CD4-positive, alpha-beta memory T cell (primary cell): ENCODE measurements around the gene PRDX2. TPM values are rescaled to one million over a fixed set of nuclear protein-coding genes. Genes with fewer than 3 reads are reported as not detected.
A peak's percentile ranks its signal among the peaks of the same experiment; 100 is the strongest.
"Not testable (repeated sequence)": the region's sequence is repeated elsewhere in the genome, so short reads cannot be mapped to it uniquely, and the experiment has no call there.

Experiments used
- CTCF ChIA-PET: fragments of 350-600 bp; sonication (Branson Sonifier 250); formaldehyde crosslinking; loops from one replicate; lab custom pipeline; 2021; ENCODE audit warnings: inconsistent platforms; ENCODE audit not compliant: partially characterized antibody; lab: Charles Lee
- POLR2A ChIA-PET: fragments of 350-600 bp; sonication (Branson Sonifier 250); formaldehyde crosslinking; loops from one replicate; lab custom pipeline; 2021; ENCODE audit not compliant: partially characterized antibody; lab: Charles Lee
- DNase-seq, 5 donors: peaks; one replicate each; pipeline versions ENCODE4 v3.0.0 to v3.0.0-alpha.2; 2020 to 2022; ENCODE audit warnings: mixed read lengths in 1 of 5
- H3K27ac ChIP-seq: one replicate; pipeline ENCODE4 v1.7.0; 2013; ENCODE audit warnings: low read depth, low read length
- H3K27me3 ChIP-seq: 2 replicates; pipeline ENCODE4 v1.7.0; 2013; ENCODE audit warnings: mild to moderate bottlenecking, low read length, moderate library complexity; ENCODE audit not compliant: insufficient read depth
- H3K36me3 ChIP-seq: 2 replicates; pipeline ENCODE4 v1.7.0; 2013; ENCODE audit warnings: mild to moderate bottlenecking, low read length, moderate library complexity; ENCODE audit not compliant: insufficient read depth
- H3K4me1 ChIP-seq: 2 replicates; pipeline ENCODE4 v1.7.0; 2013; ENCODE audit warnings: mild to moderate bottlenecking, low read length, moderate library complexity; ENCODE audit not compliant: insufficient read depth
- H3K4me3 ChIP-seq, 2 donors: one replicate each; pipeline ENCODE4 v1.7.0; 2013; ENCODE audit warnings: low read length in 2 of 2, mild to moderate bottlenecking in 1 of 2
- H3K9me3 ChIP-seq, 2 donors: one replicate each; pipeline ENCODE4 v1.7.0; 2013; ENCODE audit warnings: low read length in 2 of 2, control low read depth in 1 of 2; ENCODE audit not compliant: control insufficient read depth in 1 of 2
- H3K27ac Mint-ChIP-seq, 7 donors: one replicate each; pipeline ENCODE4 v1.8.0; 2020 to 2021; ENCODE audit warnings: mixed read lengths in 7 of 7, mild to moderate bottlenecking in 6 of 7, inconsistent platforms in 3 of 7, moderate library complexity in 3 of 7
- H3K27me3 Mint-ChIP-seq, 2 donors: one replicate each; pipeline ENCODE4 v1.8.0; 2020 to 2021; ENCODE audit warnings: mixed read lengths in 2 of 2
- H3K36me3 Mint-ChIP-seq, 2 donors: one replicate each; pipeline ENCODE4 v1.8.0; 2020 to 2021; ENCODE audit warnings: mixed read lengths in 2 of 2, inconsistent platforms in 1 of 2, mild to moderate bottlenecking in 1 of 2
- H3K4me1 Mint-ChIP-seq, 4 donors: one replicate each; pipeline ENCODE4 v1.8.0; 2020 to 2021; ENCODE audit warnings: mixed read lengths in 4 of 4, mild to moderate bottlenecking in 1 of 4
- H3K4me3 Mint-ChIP-seq, 8 donors: one replicate each; pipeline ENCODE4 v1.8.0; 2020 to 2021; ENCODE audit warnings: mixed read lengths in 8 of 8, mild to moderate bottlenecking in 7 of 8, moderate library complexity in 6 of 8, inconsistent platforms in 3 of 8
- H3K9me3 Mint-ChIP-seq, 8 donors: one replicate each; pipeline ENCODE4 v1.8.0; 2020 to 2021; ENCODE audit warnings: mixed read lengths in 8 of 8, mild to moderate bottlenecking in 5 of 8, inconsistent platforms in 3 of 8, moderate library complexity in 1 of 8
- intact Hi-C: fragments of 100-400 bp; cut with micrococcal nuclease; formaldehyde crosslinking; loops from one replicate; pipeline ENCODE4 v1.15.1; 2023
- polyA plus RNA-seq, 2 donors: library from polyadenylated mRNA; unstranded; fragments of 300-500 nt; fragmentation: Illumina TruSeq; gene quantifications; one replicate each; pipeline ENCODE4 v1.2.3, GENCODE V29; 2021
- total RNA-seq, 2 experiments: library from RNA; stranded (reverse); gene quantifications; one replicate each; pipeline ENCODE4 v1.2.3, GENCODE V29; 2021

PRDX2 gene
- total and polyA plus RNA-seq, 4 experiments from 2014 or later = 116 to 533 (median 193) TPM

DNA sequence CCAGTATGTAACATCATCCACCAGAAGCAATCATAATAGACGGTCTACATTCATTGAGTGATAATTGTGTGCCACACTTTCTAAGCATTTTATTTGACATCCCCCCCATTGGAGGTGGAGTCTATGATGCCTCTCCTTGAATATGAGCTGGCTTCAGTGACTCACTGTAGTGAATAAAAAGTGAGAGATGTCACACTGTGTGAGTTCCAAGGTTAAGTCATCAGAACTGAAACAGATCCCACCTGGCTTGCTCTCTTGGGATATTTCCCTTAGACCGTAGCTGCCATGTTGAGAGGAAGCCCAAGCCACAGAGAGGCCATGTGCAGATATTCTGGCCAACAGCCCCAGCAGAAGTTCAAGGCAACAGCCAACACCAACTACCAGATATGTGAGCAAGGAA, 20.2 kb upstream of the PRDX2 start:
- Histone ChIP-seq H3K4me1 (peaks cover 8% of the 10 kb centered on the region), H3K9me3 (no peaks in the 10 kb centered on the region), H3K27me3 (peaks cover 12% of the 10 kb centered on the region), H3K36me3 (no peaks in the 10 kb centered on the region), H3K27ac (no peak overlapping the region), H3K4me3 (no peak overlapping the region)
- H3K27ac Mint-ChIP-seq = no peak overlapping the region
- peaks cover 0 to 6% (median 4%) of the 10 kb centered on the region in 8 donors for H3K9me3 Mint-ChIP-seq
- H3K36me3 Mint-ChIP-seq = peaks cover 0 to 5% of the 10 kb centered on the region in 2 donors
- ChIA-PET POLR2A (no interaction called here), CTCF (interaction anchor here (1.5 to 1.8 kb wide), 2 partner anchors 25 to 56 kb away, joined by 4 read pairs; no protein-coding TSS in a partner anchor)
- DNase-seq = no peak
- H3K4me3 Mint-ChIP-seq = no peak overlapping the region
- H3K4me1 Mint-ChIP-seq = peaks cover 3 to 11% (median 5%) of the 10 kb centered on the region in 4 donors
- peaks cover 17 to 18% of the 10 kb centered on the region in 2 donors for H3K27me3 Mint-ChIP-seq
- intact Hi-C loops = no loop called here

DNA sequence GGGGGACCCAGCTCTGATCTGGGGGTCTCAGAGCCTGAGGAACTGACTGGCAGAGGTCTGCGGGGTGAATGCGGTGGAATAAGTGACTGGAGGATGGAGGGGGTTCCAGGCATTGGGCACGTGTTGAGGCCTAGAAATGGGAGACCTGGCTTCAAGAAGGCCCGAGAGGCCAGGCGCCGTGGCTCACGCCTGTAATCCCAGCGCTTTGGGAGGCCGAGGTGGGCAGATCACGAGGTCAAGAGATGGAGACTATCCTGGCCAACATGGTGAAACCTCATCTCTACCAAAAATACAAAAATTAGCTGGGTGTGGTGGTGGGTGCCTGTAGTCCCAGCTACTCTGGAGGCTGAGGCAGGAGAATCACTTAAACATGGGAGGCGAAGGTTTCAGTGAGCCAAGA, 16.2 kb upstream of the PRDX2 start:
- H3K27ac Mint-ChIP-seq = peak overlapping the region in 2 of 7 donors; percentile 56 to 82
- H3K4me1 ChIP-seq, H3K36me3 ChIP-seq, H3K27ac ChIP-seq, intact Hi-C loops, DNase-seq, POLR2A ChIA-PET, H3K27me3 ChIP-seq, H3K4me3 ChIP-seq, H3K9me3 Mint-ChIP-seq, H3K9me3 ChIP-seq, H3K4me1 Mint-ChIP-seq, H3K4me3 Mint-ChIP-seq, H3K27me3 Mint-ChIP-seq: not testable (repeated sequence)
- CTCF ChIA-PET = interaction anchor here (1.3 to 1.8 kb wide), 3 partner anchors 22 to 60 kb away, joined by 3 to 6 read pairs (median 4); no protein-coding TSS in a partner anchor
- H3K36me3 Mint-ChIP-seq = peaks cover 7 to 14% of the 10 kb centered on the region in 2 donors

DNA sequence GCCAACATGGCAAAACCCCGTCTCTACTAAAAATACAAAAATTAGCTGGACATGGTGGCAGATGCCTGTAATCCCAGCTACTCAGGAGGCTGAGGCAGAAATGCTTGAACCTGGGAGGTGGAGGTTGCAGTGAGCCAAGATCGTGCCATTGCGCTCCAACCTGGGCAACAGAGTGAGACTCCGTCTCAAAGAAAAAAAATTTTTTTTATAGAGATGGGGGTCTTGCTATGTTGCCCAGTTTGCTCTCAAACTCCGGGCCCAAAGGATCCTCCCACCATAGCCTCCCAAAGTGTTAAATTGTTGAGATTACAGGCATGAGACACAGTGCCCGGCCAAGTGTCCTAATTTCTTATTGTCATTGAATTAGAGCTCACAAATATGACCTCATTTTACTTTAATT, 15.6 kb upstream of the PRDX2 start:
- H3K27ac ChIP-seq, H3K36me3 ChIP-seq, H3K4me1 Mint-ChIP-seq, intact Hi-C loops, H3K9me3 Mint-ChIP-seq, H3K9me3 ChIP-seq, POLR2A ChIA-PET, H3K27ac Mint-ChIP-seq, H3K27me3 ChIP-seq, H3K4me3 ChIP-seq, H3K4me1 ChIP-seq, H3K27me3 Mint-ChIP-seq, H3K4me3 Mint-ChIP-seq, DNase-seq: not testable (repeated sequence)
- CTCF ChIA-PET = interaction anchor here (1.3 kb wide), 1 partner anchor 31 kb away, joined by 3 read pairs; no protein-coding TSS in a partner anchor
- H3K36me3 Mint-ChIP-seq = peaks cover 7 to 14% of the 10 kb centered on the region in 2 donors

DNA sequence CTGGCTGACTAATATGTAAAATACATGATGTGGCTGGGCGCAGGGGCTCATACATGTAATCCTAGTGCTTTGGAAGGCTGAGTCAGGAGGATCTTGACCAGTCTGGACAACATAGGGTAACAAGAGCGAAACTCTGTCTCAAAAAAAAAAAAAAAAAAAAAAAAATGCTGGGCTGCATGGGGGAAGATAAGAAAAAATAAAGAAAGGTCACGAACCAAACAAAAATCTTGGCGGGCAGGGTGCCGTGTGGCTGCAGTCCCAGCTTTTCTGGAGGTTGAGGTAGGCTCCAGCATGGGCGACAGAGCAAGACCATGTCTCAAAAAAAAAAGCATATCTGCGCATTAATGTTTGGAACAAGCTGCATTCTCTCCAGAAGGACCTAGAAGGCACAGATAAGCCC, 13.5 kb upstream of the PRDX2 start:
- POLR2A ChIA-PET = interaction anchor here (1.3 kb wide), 1 partner anchor 9 kb away, joined by 4 read pairs; the partner anchor contains the start of gene RNASEH2A
- intact Hi-C loops = no loop called here
- no peak for DNase-seq
- no peaks in the 10 kb centered on the region for H3K9me3 ChIP-seq
- H3K4me1 ChIP-seq = no peaks in the 10 kb centered on the region
- H3K27ac Mint-ChIP-seq = no peak overlapping the region
- CTCF ChIA-PET = interaction anchor here (0.8 kb wide), 1 partner anchor 33 kb away, joined by 3 read pairs; no protein-coding TSS in a partner anchor
- no peaks in the 10 kb centered on the region for H3K9me3 Mint-ChIP-seq
- H3K36me3 Mint-ChIP-seq = peaks cover 7 to 9% of the 10 kb centered on the region in 2 donors
- H3K4me1 Mint-ChIP-seq = no peaks in the 10 kb centered on the region
- H3K27ac ChIP-seq = no peak overlapping the region
- H3K36me3 ChIP-seq = no peaks in the 10 kb centered on the region
- no peaks in the 10 kb centered on the region for H3K27me3 Mint-ChIP-seq
- no peak overlapping the region for H3K4me3 Mint-ChIP-seq
- no peak overlapping the region for H3K4me3 ChIP-seq
- no peaks in the 10 kb centered on the region for H3K27me3 ChIP-seq

DNA sequence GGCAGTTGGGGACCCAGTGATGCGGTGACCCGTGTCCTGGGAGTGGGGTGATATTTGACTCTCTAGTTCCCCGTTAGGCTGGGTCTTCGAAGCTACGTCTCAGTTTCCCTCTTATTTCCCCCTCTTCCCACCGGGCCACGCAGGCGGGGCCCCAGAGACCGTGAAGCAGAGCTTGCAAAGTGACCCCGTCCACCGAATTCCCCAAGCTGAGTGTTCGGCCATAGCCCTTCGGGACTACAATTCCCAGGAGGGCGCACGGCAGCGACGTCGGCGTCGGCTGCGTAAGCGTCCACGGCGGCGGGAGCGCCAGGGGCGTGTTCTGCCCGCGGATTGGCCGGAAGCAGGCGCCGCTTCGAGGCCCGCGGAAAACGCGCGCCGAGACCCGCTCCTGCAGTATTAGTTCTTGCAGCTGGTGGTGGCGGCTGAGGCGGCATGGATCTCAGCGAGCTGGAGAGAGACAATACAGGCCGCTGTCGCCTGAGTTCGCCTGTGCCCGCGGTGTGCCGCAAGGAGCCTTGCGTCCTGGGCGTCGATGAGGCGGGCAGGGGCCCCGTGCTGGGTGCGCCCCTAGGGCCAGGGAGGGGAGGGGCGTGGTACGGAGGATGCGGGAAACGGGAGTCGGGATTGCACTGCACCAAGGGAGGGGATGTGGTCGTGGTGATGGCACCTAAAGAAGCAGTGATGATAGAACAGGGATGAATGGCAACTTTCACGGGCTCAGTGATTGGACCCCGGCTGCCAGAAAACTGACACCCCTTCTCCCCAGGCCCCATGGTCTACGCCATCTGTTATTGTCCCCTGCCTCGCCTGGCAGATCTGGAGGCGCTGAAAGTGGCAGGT, 4.9 kb upstream of the PRDX2 start, which contains the start of gene RNASEH2A:
Gene RNASEH2A (plus strand): TSS at position 343 of the 840 bp plus-strand sequence. CDS start 90 bp downstream, at position 433.
- CTCF ChIA-PET = interaction anchor here (0.6 to 17.4 kb wide), 5 partner anchors 10 to 84 kb away, joined by 3 to 906 read pairs (median 8); partner anchors contain the start of genes GCDH and HOOK2
- peak within 1 kb of the TSS; percentile 75 to 98 (median 90) for H3K4me3 Mint-ChIP-seq

DNA sequence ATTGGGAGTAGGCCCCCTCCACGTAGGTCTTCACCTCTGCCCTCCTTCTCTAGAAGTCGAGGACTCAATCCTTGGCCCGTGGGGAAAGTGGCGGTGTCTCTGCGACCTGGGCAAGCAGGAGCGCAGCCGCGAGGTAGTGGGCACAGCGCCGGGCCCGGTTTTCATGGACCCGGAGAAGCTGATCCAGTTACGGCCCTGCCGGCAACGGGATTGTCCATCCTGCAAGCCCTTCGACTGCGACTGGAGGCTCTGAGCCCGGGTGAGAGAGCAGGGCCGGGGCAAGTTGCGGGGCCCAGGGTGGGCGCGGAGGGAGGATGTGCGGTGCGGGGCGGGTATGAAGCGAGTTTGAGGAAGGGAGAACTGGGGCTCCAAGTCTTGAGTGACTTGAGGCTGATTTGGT, 2.5 kb upstream of the PRDX2 start:
- intact Hi-C loops = no loop called here
- Histone ChIP-seq H3K4me1 (peaks cover 37% of the 10 kb centered on the region), H3K36me3 (peaks cover 11% of the 10 kb centered on the region), H3K9me3 (no peaks in the 10 kb centered on the region), H3K27me3 (no peaks in the 10 kb centered on the region), H3K4me3 (no peak overlapping the region), H3K27ac (no peak overlapping the region)
- Mint-ChIP-seq H3K4me1 (peaks cover 20 to 52% (median 35%) of the 10 kb centered on the region in 4 donors), H3K27ac (no peak overlapping the region), H3K36me3 (peaks cover 0 to 19% of the 10 kb centered on the region in 2 donors), H3K4me3 (no peak overlapping the region), H3K27me3 (no peaks in the 10 kb centered on the region), H3K9me3 (no peaks in the 10 kb centered on the region)
- POLR2A ChIA-PET = interaction anchor here (5.6 to 20.0 kb wide), 2 partner anchors 11 to 28 kb away, joined by 68 to 1162 read pairs; partner anchors contain the start of genes HOOK2 and JUNB
- DNase-seq = no peak
- CTCF ChIA-PET = interaction anchor here (17.4 kb wide), 1 partner anchor 33 kb away, joined by 906 read pairs; the partner anchor contains the start of gene HOOK2

More for the DNA sequence above, 4.9 kb upstream of the PRDX2 start, which contains the start of gene RNASEH2A:
- intact Hi-C loops = no loop called here
- Histone ChIP-seq H3K27me3 (no peaks in the 10 kb centered on the region), H3K9me3 (no peaks in the 10 kb centered on the region), H3K4me1 (peaks cover 24% of the 10 kb centered on the region), H3K4me3 (peak within 1 kb of the TSS; percentile 53 to 84), H3K36me3 (no peaks in the 10 kb centered on the region), H3K27ac (peak within 1 kb of the TSS; percentile 63)
- no peaks in the 10 kb centered on the region for H3K27me3 Mint-ChIP-seq
- H3K27ac Mint-ChIP-seq = peak within 1 kb of the TSS; percentile 75 to 94 (median 89)
- DNase-seq = peak; percentile 82 to 86 (median 84)
- no peaks in the 10 kb centered on the region for H3K9me3 Mint-ChIP-seq
- H3K4me1 Mint-ChIP-seq = peaks cover 15 to 33% (median 22%) of the 10 kb centered on the region in 4 donors
- POLR2A ChIA-PET = interaction anchor here (0.8 to 1.8 kb wide), 11 partner anchors 9 to 1425 kb away, joined by 3 to 26 read pairs (median 4); partner anchors contain the start of genes FBXW9, HOOK2, JUNB and TNPO2
- H3K36me3 Mint-ChIP-seq = peaks cover 0 to 8% of the 10 kb centered on the region in 2 donors
